HUES64 (cell line): ENCODE data around the gene CTPS1.

ENCODE experiments used
- H3K27ac ChIP-seq: 2 replicates; pipeline ENCODE4 v1.7.0; 2013; ENCODE audit warnings: low read depth, low read length, inconsistent platforms
- H3K27me3 ChIP-seq: 2 replicates; pipeline ENCODE4 v1.6.1; 2013; ENCODE audit warnings: mild to moderate bottlenecking, low read length; ENCODE audit not compliant: insufficient read depth
- H3K36me3 ChIP-seq: 2 replicates; pipeline ENCODE4 v1.6.1; 2013; ENCODE audit warnings: mild to moderate bottlenecking, low read length; ENCODE audit not compliant: insufficient read depth
- H3K4me1 ChIP-seq: 2 replicates; pipeline ENCODE4 v1.6.1; 2013; ENCODE audit warnings: mild to moderate bottlenecking, low read length, moderate library complexity; ENCODE audit not compliant: insufficient read depth
- H3K4me3 ChIP-seq: 2 replicates; pipeline ENCODE4 v1.5.1; 2013; ENCODE audit warnings: mild to moderate bottlenecking, low read length, moderate library complexity
- H3K9ac ChIP-seq: 2 replicates; pipeline ENCODE4 v1.6.1; 2013; ENCODE audit warnings: mild to moderate bottlenecking, low read depth, low read length
- H3K9me3 ChIP-seq: 2 replicates; pipeline ENCODE4 v1.6.1; 2013; ENCODE audit warnings: low read depth, low read length; ENCODE audit not compliant: insufficient read depth
- WGBS: fragments of 150-250, 120-280 bp; methylation state at CpG from one replicate; pipeline ENCODE4 v1.1.7; 2013; ENCODE audit warnings: missing lambda C conversion rate; 5-methylcytosine and 5-hydroxymethylcytosine counted together

The CTPS1 gene

DNA sequence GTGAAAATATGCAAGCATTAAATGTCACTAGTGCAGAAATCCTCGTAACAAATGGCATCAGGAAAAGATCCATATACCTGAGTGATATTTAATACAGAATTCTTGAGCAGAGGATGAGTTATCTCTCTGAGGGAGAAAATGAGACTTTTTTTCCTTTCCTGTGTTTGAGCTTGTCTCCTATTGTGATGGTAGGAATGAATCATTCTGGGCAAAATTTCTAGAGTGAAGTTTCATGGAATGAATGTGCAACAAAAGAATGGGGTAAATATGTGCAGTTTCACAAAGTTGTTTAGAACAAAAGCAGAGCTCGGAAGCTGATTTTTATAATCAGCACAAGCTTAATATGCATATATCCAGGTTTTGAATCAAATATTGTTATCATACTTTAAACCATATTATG lies 4.6 kb downstream of the CTPS1 start:
- Histone ChIP-seq H3K9me3 (no peaks in the 10 kb centered on the region), H3K27ac (no peak overlapping the region), H3K4me3 (no peak overlapping the region), H3K9ac (no peak overlapping the region), H3K36me3 (peaks cover 74% of the 10 kb centered on the region), H3K4me1 (peaks cover 8% of the 10 kb centered on the region; the same call in 1 of the 2 replicates), H3K27me3 (no peaks in the 10 kb centered on the region)
- WGBS: 100% methylated on average over 2 of the region's 2 CpGs

GRCh38 chr1:40984531-40984930 lies 5.0 kb downstream of the CTPS1 start:
- no peak overlapping the region for H3K27ac ChIP-seq
- H3K36me3 ChIP-seq: peaks cover 78% of the 10 kb centered on the region
- 97% methylated on average over 4 of the region's 4 CpGs for whole genome bisulfite sequencing
- no peaks in the 10 kb centered on the region for H3K9me3 ChIP-seq
- no peak overlapping the region for H3K9ac ChIP-seq
- no peak overlapping the region for H3K4me3 ChIP-seq
- H3K4me1 ChIP-seq: peaks cover 8% of the 10 kb centered on the region; the same call in 1 of the 2 replicates
- no peaks in the 10 kb centered on the region for H3K27me3 ChIP-seq

- Histone ChIP-seq H3K9me3 (no peaks in the 10 kb centered on the region), H3K9ac (no peak overlapping the region), H3K27ac (no peak overlapping the region), H3K4me1 (peaks cover 8% of the 10 kb centered on the region; the same call in 1 of the 2 replicates), H3K36me3 (peaks cover 85% of the 10 kb centered on the region), H3K4me3 (no peak overlapping the region), H3K27me3 (no peaks in the 10 kb centered on the region)
- WGBS: 93% methylated on average over 5 of the region's 5 CpGs
Measured at GRCh38 chr1:40985161-40985560, 5.7 kb downstream of the CTPS1 start.

DNA sequence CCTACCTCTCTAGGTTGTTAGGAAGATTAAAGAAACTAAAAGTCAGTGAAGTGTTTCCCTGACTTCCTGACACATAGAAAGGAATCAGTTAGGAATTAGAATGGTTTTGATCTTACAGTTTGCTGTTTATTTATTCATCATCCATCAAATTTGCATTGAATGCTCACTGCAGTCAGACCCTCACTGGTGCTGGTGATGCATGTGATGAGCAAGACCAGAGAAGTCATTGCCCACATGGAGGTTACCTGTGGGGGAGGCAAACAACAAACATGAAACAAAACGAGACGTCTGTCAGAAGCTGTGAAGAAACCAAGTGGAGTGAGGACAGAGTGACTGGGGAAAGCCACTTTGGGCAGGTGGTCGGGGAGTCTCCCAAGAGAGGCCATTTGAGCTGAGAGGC lies 6.4 kb downstream of the CTPS1 start:
- Histone ChIP-seq H3K4me1 (peaks cover 8% of the 10 kb centered on the region; the same call in 1 of the 2 replicates), H3K36me3 (peaks cover 92% of the 10 kb centered on the region), H3K9me3 (no peaks in the 10 kb centered on the region), H3K9ac (no peak overlapping the region), H3K4me3 (no peak overlapping the region), H3K27ac (no peak overlapping the region), H3K27me3 (no peaks in the 10 kb centered on the region)
- WGBS: 93% methylated on average over 3 of the region's 3 CpGs

DNA sequence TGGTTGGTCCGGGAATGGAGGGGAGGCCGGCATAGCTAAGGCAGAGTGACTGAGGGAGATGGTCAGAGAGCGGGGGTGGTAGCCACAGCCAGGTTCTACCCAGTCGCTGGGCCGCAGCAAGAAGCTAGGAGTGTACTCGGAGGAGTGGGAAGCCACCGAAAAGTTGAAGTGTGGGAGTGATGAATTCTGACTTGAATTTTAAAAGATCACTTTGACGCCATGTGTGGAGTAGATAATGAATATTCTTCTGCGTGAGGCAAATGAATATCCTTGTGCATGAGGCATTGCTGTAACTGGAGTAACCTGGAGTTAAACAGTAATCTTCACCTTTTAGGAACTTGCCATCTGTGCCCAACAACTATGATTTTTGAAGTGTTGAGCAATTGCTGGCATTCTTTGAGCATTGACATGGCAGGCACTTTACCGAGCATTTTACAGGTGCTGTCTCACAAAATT lies 6.9 kb downstream of the CTPS1 start:
- Histone ChIP-seq H3K9ac (no peak overlapping the region), H3K36me3 (peaks cover 92% of the 10 kb centered on the region), H3K9me3 (no peaks in the 10 kb centered on the region), H3K4me1 (peaks cover 3% of the 10 kb centered on the region; the same call in 1 of the 2 replicates), H3K4me3 (no peak overlapping the region), H3K27me3 (no peaks in the 10 kb centered on the region), H3K27ac (no peak overlapping the region)
- 94% methylated on average over 10 of the region's 10 CpGs for WGBS

GRCh38 chr1:40986956-40987355 lies 7.5 kb downstream of the CTPS1 start:
- WGBS: 97% methylated on average over 3 of the region's 3 CpGs
- H3K36me3 ChIP-seq: peaks cover 97% of the 10 kb centered on the region
- H3K9ac ChIP-seq: no peak overlapping the region
- no peaks in the 10 kb centered on the region for H3K4me1 ChIP-seq
- no peak overlapping the region for H3K4me3 ChIP-seq
- no peaks in the 10 kb centered on the region for H3K9me3 ChIP-seq
- H3K27ac ChIP-seq: no peak overlapping the region
- H3K27me3 ChIP-seq: no peaks in the 10 kb centered on the region

- Histone ChIP-seq H3K4me3 (no peak overlapping the region), H3K4me1 (no peaks in the 10 kb centered on the region), H3K27ac (no peak overlapping the region), H3K27me3 (no peaks in the 10 kb centered on the region), H3K9me3 (no peaks in the 10 kb centered on the region), H3K36me3 (peaks cover 100% of the 10 kb centered on the region), H3K9ac (no peak overlapping the region)
- 98% methylated on average over 9 of the region's 9 CpGs for WGBS
Measured at GRCh38 chr1:40987439-40988276, 8.2 kb downstream of the CTPS1 start.

- WGBS: 97% methylated on average over 3 of the region's 3 CpGs
- no peak overlapping the region for H3K4me3 ChIP-seq
- H3K9me3 ChIP-seq: no peaks in the 10 kb centered on the region
- no peaks in the 10 kb centered on the region for H3K4me1 ChIP-seq
- no peak overlapping the region for H3K9ac ChIP-seq
- peaks cover 100% of the 10 kb centered on the region for H3K36me3 ChIP-seq
- H3K27me3 ChIP-seq: no peaks in the 10 kb centered on the region
- no peak overlapping the region for H3K27ac ChIP-seq
Measured at GRCh38 chr1:40988280-40988679, 8.8 kb downstream of the CTPS1 start.

DNA sequence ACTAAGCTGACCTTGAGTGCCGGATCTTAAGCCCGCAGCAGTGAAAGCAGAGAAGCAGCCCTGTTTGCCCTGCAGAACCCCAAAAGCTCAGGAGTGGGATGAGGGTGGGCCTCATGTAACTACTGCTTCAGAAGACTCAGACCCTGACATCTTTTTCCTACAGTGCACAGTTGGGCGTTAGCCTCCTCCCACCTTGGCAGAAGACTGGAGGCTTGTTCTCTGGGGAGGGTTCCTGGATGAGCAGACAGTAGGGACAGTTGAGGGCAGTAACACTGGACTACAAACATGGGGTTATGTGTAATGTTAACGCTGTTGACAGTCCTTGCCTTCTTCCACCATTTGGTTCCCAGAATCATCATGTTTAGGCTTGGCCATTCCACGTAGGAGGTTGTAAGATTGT lies 9.6 kb downstream of the CTPS1 start:
- Histone ChIP-seq H3K27ac (no peak overlapping the region), H3K9me3 (no peaks in the 10 kb centered on the region), H3K9ac (no peak overlapping the region), H3K4me3 (no peak overlapping the region), H3K36me3 (peaks cover 100% of the 10 kb centered on the region), H3K4me1 (no peaks in the 10 kb centered on the region), H3K27me3 (no peaks in the 10 kb centered on the region)
- WGBS: 96% methylated on average over 5 of the region's 5 CpGs

GRCh38 chr1:40997096-40997495 lies 17.6 kb downstream of the CTPS1 start:
- Histone ChIP-seq H3K27ac (no peak overlapping the region), H3K36me3 (peaks cover 97% of the 10 kb centered on the region), H3K4me3 (no peak overlapping the region), H3K4me1 (no peaks in the 10 kb centered on the region), H3K9ac (no peak overlapping the region), H3K27me3 (no peaks in the 10 kb centered on the region), H3K9me3 (no peaks in the 10 kb centered on the region)
- 94% methylated on average over 7 of the region's 8 CpGs for WGBS

DNA sequence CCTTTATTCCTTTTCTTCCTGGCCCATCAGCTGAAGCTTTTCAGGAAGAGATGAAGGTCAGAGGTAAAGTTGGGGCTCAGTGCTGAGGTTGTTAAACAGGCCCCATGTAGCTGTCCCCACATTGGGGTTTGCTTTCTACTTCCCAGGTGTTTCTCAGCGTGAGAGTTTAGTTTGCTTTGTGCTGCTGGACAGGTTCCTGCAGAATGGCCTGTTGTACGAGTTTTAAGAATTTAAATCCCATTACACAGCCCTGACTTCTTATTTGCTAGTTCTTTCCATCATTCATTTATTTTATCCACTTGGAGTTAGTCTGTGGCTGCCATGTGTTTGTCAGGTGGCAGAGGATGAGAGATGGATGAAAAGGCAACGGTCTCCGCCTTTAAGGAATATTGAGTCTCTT lies 19.2 kb downstream of the CTPS1 start:
- Histone ChIP-seq H3K27me3 (no peaks in the 10 kb centered on the region), H3K9ac (no peak overlapping the region), H3K9me3 (no peaks in the 10 kb centered on the region), H3K4me1 (no peaks in the 10 kb centered on the region), H3K4me3 (no peak overlapping the region), H3K27ac (no peak overlapping the region), H3K36me3 (peaks cover 97% of the 10 kb centered on the region)
- 95% methylated on average over 4 of the region's 4 CpGs for WGBS
